IMR-90 (cell line): ENCODE measurements around the gene MICB. TPM values are rescaled to one million over a fixed set of nuclear protein-coding genes. Genes with fewer than 3 reads are reported as not detected.
"Not testable (repeated sequence)": the region's sequence is repeated elsewhere in the genome, so short reads cannot be mapped to it uniquely, and the experiment has no call there.

Source experiments
- ATAC-seq: fragments of 200-7000 bp; cut with Tn5 transposase; 2 replicates; pipeline ENCODE4 v1.9.1; 2020; ENCODE audit warnings: low read depth, mild to moderate bottlenecking, moderate library complexity
- BruUV-seq: library from RNA; stranded (reverse); fragments of 400-500 nt; replicated peaks from 2 replicates; lab custom pipeline; 2021; lab: Mats Ljungman, UMichigan
- CTCF ChIA-PET: fragments of 300-600 bp; formaldehyde crosslinking; extraction: SDS; loops from one replicate; lab custom pipeline; 2021; ENCODE audit warnings: antibody characterized with exemption; lab: Yijun Ruan, JAX
- POLR2A ChIA-PET: fragments of 300-600 bp; sonication (Branson Sonifier 250); formaldehyde crosslinking; loops from one replicate; lab custom pipeline; 2022; ENCODE audit warnings: antibody characterized with exemption; ENCODE audit not compliant: unreplicated experiment; lab: Charles Lee
- DNase-seq: peaks from one replicate; pipeline ENCODE4 v3.0.0; 2013
- H2AFZ ChIP-seq: replicated peaks from 2 replicates; pipeline ENCODE3; 2013; ENCODE audit warnings: low read length, mild to moderate bottlenecking; ENCODE audit not compliant: poor library complexity
- H2AK5ac ChIP-seq: 2 replicates; pipeline ENCODE4 v1.6.1; 2013; ENCODE audit warnings: low read depth, low read length, inconsistent platforms
- H2AK9ac ChIP-seq: replicated peaks from 2 replicates; pipeline ENCODE3; 2013; ENCODE audit warnings: mild to moderate bottlenecking, low read depth, low read length, moderate library complexity; ENCODE audit not compliant: poor library complexity
- H2BK120ac ChIP-seq: 2 replicates; pipeline ENCODE4 v1.6.1; 2013; ENCODE audit warnings: low read depth, low read length, inconsistent platforms
- H2BK15ac ChIP-seq: 3 replicates; pipeline ENCODE4 v1.6.1; 2013; ENCODE audit warnings: low read depth, low read length, inconsistent platforms
- H2BK20ac ChIP-seq: 2 replicates; pipeline ENCODE4 v1.6.1; 2013; ENCODE audit warnings: low read depth, mild to moderate bottlenecking, inconsistent platforms, low read length, moderate library complexity
- H2BK5ac ChIP-seq: 2 replicates; pipeline ENCODE4 v1.6.1; 2013; ENCODE audit warnings: mild to moderate bottlenecking, low read depth, low read length, inconsistent platforms; ENCODE audit not compliant: poor library complexity, severe bottlenecking
- H3K14ac ChIP-seq: replicated peaks from 2 replicates; pipeline ENCODE4 v1.6.1; 2013; ENCODE audit warnings: low read depth, low read length, inconsistent platforms
- H3K18ac ChIP-seq: 2 replicates; pipeline ENCODE4 v1.6.1; 2013; ENCODE audit warnings: low read depth, low read length, control low read depth
- H3K23ac ChIP-seq: 2 replicates; pipeline ENCODE4 v1.6.1; 2013; ENCODE audit warnings: low read depth, low read length, inconsistent platforms
- H3K27ac ChIP-seq: 2 replicates; pipeline ENCODE4 v1.5.1; 2013; ENCODE audit warnings: mild to moderate bottlenecking, control low read depth, low read length; ENCODE audit not compliant: insufficient read depth
- H3K27me3 ChIP-seq: 2 replicates; pipeline ENCODE4 v1.6.1; 2013; ENCODE audit warnings: low read length; ENCODE audit not compliant: control insufficient read depth, insufficient read depth
- H3K36me3 ChIP-seq: 2 replicates; pipeline ENCODE4 v1.6.1; 2013; ENCODE audit warnings: low read length, mixed read lengths; ENCODE audit not compliant: control insufficient read depth, insufficient read depth
- H3K4ac ChIP-seq: 2 replicates; pipeline ENCODE4 v1.6.1; 2013; ENCODE audit warnings: low read depth, low read length, inconsistent platforms
- H3K4me1 ChIP-seq: 2 replicates; pipeline ENCODE4 v1.6.1; 2013; ENCODE audit warnings: low read length, mixed read lengths; ENCODE audit not compliant: control insufficient read depth, insufficient read depth
- H3K4me2 ChIP-seq: 2 replicates; pipeline ENCODE4 v1.6.1; 2013; ENCODE audit warnings: low read depth, mild to moderate bottlenecking, control low read depth, low read length, moderate library complexity
- H3K4me3 ChIP-seq: 2 replicates; pipeline ENCODE4 v1.5.1; 2013; ENCODE audit warnings: low read depth, mild to moderate bottlenecking, control low read depth, low read length, moderate library complexity; ENCODE audit not compliant: insufficient read depth
- H3K56ac ChIP-seq: 2 replicates; pipeline ENCODE4 v1.6.1; 2013; ENCODE audit warnings: low read length, inconsistent platforms; ENCODE audit not compliant: insufficient read depth; ENCODE audit errors: extremely low read depth
- H3K79me1 ChIP-seq, 2 experiments: 2 replicates each; pipeline ENCODE4 v1.6.1; 2013; ENCODE audit warnings: low read length in 2 of 2, inconsistent platforms in 1 of 2, low read depth in 1 of 2
- H3K9ac ChIP-seq: 2 replicates; pipeline ENCODE4 v1.6.1; 2013; ENCODE audit warnings: low read depth, low read length, control low read depth
- H3K9me1 ChIP-seq: 2 replicates; pipeline ENCODE4 v1.6.1; 2013; ENCODE audit warnings: low read length, inconsistent platforms; ENCODE audit not compliant: insufficient read depth
- H3K9me3 ChIP-seq: 2 replicates; pipeline ENCODE4 v1.6.1; 2013; ENCODE audit warnings: low read length; ENCODE audit not compliant: control insufficient read depth, insufficient read depth
- H4K20me1 ChIP-seq: 2 replicates; pipeline ENCODE4 v1.6.1; 2013; ENCODE audit warnings: low read length, inconsistent platforms; ENCODE audit not compliant: insufficient read depth
- H4K5ac ChIP-seq: 2 replicates; pipeline ENCODE4 v1.6.1; 2013; ENCODE audit warnings: mild to moderate bottlenecking, low read depth, low read length, control low read depth
- H4K8ac ChIP-seq, 2 experiments: 2 replicates each; pipeline ENCODE4 v1.6.1; 2013; ENCODE audit warnings: low read depth in 2 of 2, low read length in 2 of 2, control low read depth in 1 of 2, inconsistent platforms in 1 of 2
- H4K91ac ChIP-seq: 2 replicates; pipeline ENCODE4 v1.6.1; 2013; ENCODE audit warnings: low read depth, low read length, inconsistent platforms; ENCODE audit not compliant: insufficient read depth
- WGBS, 2 experiments: methylation state at CpG; one replicate each; pipeline versions ENCODE4 v1.1.5 to v1.1.7; 2013; ENCODE audit warnings: missing lambda C conversion rate in 2 of 2; ENCODE audit not compliant: insufficient read length in 1 of 2; ENCODE audit errors: extremely low coverage in 2 of 2; 5-methylcytosine and 5-hydroxymethylcytosine counted together
- dilution Hi-C: fragments of 300-500 bp; cut with HindIII; formaldehyde crosslinking; loops from one replicate; pipeline ENCODE4 v1.14.3; 2018; ENCODE audit warnings: low sequenced_read_pairs; ENCODE audit not compliant: unreplicated experiment
- in situ Hi-C: fragments of 300-500 bp; cut with MboI; formaldehyde crosslinking; loops from 3 replicates; pipeline ENCODE4 v1.14.3; 2019; ENCODE audit warnings: low sequenced_read_pairs, inconsistent platforms, mixed read lengths
- intact Hi-C: fragments of 100-400 bp; cut with micrococcal nuclease; formaldehyde crosslinking; loops from 2 replicates; pipeline ENCODE4 v1.10.0; 2022
- polyA plus RNA-seq, 3 experiments: library from polyadenylated mRNA; depleted of rRNA; stranded (reverse); fragments of >200 nt; gene quantifications; 2 replicates each; pipeline ENCODE4 v1.2.3, GENCODE V29; 2012; ENCODE audit warnings: low replicate concordance in 1 of 3
- total RNA-seq: library from RNA; depleted of rRNA; stranded (reverse); fragments of >200 nt; gene quantifications from 2 replicates; pipeline ENCODE4 v1.2.3, GENCODE V29; 2012

The MICB gene
- total and polyA plus RNA-seq, 2 of the 4 experiments (the other 2 are of a cell fraction), result 9.6 to 11.1 TPM

GRCh38 chr6:31493550-31493874, 4.4 kb upstream of the MICB start:
- H2BK5ac ChIP-seq, H3K4me2 ChIP-seq, H4K20me1 ChIP-seq, H3K9me3 ChIP-seq, H2AK5ac ChIP-seq, H4K91ac ChIP-seq, dilution Hi-C loops, POLR2A ChIA-PET, H3K27ac ChIP-seq, H2BK20ac ChIP-seq, H3K56ac ChIP-seq, H2BK120ac ChIP-seq, H3K14ac ChIP-seq, H3K9ac ChIP-seq, H3K4ac ChIP-seq, H3K27me3 ChIP-seq, H3K18ac ChIP-seq, H4K5ac ChIP-seq, H2BK15ac ChIP-seq, H3K4me1 ChIP-seq, H3K23ac ChIP-seq, ATAC-seq, H3K9me1 ChIP-seq, BruUV-seq, H3K36me3 ChIP-seq, DNase-seq, H4K8ac ChIP-seq: not testable (repeated sequence)
- H3K4me3 ChIP-seq, result peak overlapping the region; percentile 59; the same call in 1 of the 2 replicates
- CTCF ChIA-PET, result interaction anchor here (0.6 to 3.1 kb wide), 3 partner anchors 45 to 105 kb away, joined by 3 to 20 read pairs (median 4); no protein-coding TSS in a partner anchor
- peak overlapping the region; percentile 94 for H2AFZ ChIP-seq
- in situ Hi-C loops, result loop anchor here (5.0 kb wide), 2 partner anchors 49 to 104 kb away; partner anchors contain the start of gene DDX39B
- 0 to 100% methylated on average over 1 of the region's 2 CpGs for WGBS, 2 experiments
- intact Hi-C loops, result loop anchor here (1.0 to 5.0 kb wide), 4 partner anchors 34 to 105 kb away; partner anchors contain the start of genes MCCD1 and MICA
- H3K79me1 ChIP-seq, result peaks cover 7 to 32% of the 10 kb centered on the region in 2 experiments; a peak in 3 of 4 replicates
- peak overlapping the region; percentile 84 for H2AK9ac ChIP-seq
